KMS-11 (cell line): ENCODE measurements around the gene ZBED4.

Experiments
- H2AFZ ChIP-seq: fragments of 200-600 bp; sonication (generic); 2 replicates; pipeline ENCODE4 v1.6.1; 2016; ENCODE audit warnings: antibody characterized with exemption, mixed run types, low read depth
- H3K27ac ChIP-seq: fragments of 200-600 bp; sonication (generic); 2 replicates; pipeline ENCODE4 v1.6.1; 2016; ENCODE audit warnings: mild to moderate bottlenecking, mixed run types
- H3K27me3 ChIP-seq: fragments of 200-600 bp; sonication (generic); 2 replicates; pipeline ENCODE4 v1.6.1; 2017; ENCODE audit warnings: mild to moderate bottlenecking, low read depth, mixed run types, moderate library complexity; ENCODE audit not compliant: insufficient read depth
- H3K36me3 ChIP-seq: fragments of 200-600 bp; sonication (generic); 2 replicates; pipeline ENCODE4 v1.6.1; 2017; ENCODE audit warnings: mild to moderate bottlenecking, mixed run types; ENCODE audit not compliant: insufficient read depth
- H3K4me1 ChIP-seq: fragments of 200-600 bp; sonication (generic); 2 replicates; pipeline ENCODE4 v1.6.1; 2016; ENCODE audit warnings: mild to moderate bottlenecking, low read depth, mixed run types; ENCODE audit not compliant: poor library complexity, severe bottlenecking
- H3K4me2 ChIP-seq: fragments of 200-600 bp; sonication (generic); 2 replicates; pipeline ENCODE4 v1.7.0; 2016; ENCODE audit warnings: mild to moderate bottlenecking, mixed run types
- H3K4me3 ChIP-seq: fragments of 200-600 bp; sonication (generic); IDR thresholded peaks from 2 replicates; pipeline ENCODE4 v1.6.1; 2017; ENCODE audit warnings: low read depth, low read length, mixed read lengths; ENCODE audit not compliant: insufficient read depth
- H3K79me2 ChIP-seq: fragments of 200-600 bp; sonication (generic); 2 replicates; pipeline ENCODE4 v1.6.1; 2016; ENCODE audit warnings: low read depth, mixed run types; ENCODE audit not compliant: insufficient read depth
- H3K9ac ChIP-seq: fragments of 200-600 bp; sonication (generic); 2 replicates; pipeline ENCODE4 v1.6.1; 2016; ENCODE audit warnings: mild to moderate bottlenecking, mixed run types
- H4K20me1 ChIP-seq: fragments of 200-600 bp; sonication (generic); 2 replicates; pipeline ENCODE4 v1.6.1; 2016; ENCODE audit warnings: mild to moderate bottlenecking, mixed run types; ENCODE audit not compliant: insufficient read depth
- TF ChIP-seq, protein P1 (sequence below): fragments of 200-600 bp; sonication (generic); conservative IDR thresholded peaks from 2 replicates; pipeline ENCODE4 v1.6.1; 2017; ENCODE audit warnings: low read depth, mild to moderate bottlenecking, antibody characterized with exemption, low read length, moderate library complexity, mixed read lengths

ZBED4 gene

DNA sequence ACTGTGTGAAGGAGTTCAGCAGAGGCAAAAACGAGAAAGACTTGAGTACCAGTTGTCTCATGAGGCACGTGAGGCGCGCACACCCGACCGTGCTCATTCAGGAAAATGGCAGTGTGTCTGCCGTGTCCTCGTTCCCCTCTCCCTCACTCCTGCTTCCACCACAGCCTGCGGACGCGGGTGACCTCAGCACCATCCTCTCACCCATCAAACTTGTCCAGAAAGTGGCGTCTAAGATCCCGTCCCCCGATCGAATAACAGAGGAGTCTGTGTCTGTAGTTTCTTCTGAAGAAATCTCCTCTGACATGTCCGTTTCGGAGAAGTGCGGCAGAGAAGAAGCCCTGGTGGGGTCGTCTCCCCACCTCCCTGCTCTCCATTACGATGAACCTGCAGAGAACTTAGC, 30.4 kb downstream of the ZBED4 start:
- no peak overlapping the region for H2AFZ ChIP-seq
- H3K4me2 ChIP-seq = no peak overlapping the region
- H3K9ac ChIP-seq = no peak overlapping the region
- no peaks in the 10 kb centered on the region for H4K20me1 ChIP-seq
- no peak overlapping the region for H3K4me3 ChIP-seq
- TF ChIP-seq, protein P1, sequence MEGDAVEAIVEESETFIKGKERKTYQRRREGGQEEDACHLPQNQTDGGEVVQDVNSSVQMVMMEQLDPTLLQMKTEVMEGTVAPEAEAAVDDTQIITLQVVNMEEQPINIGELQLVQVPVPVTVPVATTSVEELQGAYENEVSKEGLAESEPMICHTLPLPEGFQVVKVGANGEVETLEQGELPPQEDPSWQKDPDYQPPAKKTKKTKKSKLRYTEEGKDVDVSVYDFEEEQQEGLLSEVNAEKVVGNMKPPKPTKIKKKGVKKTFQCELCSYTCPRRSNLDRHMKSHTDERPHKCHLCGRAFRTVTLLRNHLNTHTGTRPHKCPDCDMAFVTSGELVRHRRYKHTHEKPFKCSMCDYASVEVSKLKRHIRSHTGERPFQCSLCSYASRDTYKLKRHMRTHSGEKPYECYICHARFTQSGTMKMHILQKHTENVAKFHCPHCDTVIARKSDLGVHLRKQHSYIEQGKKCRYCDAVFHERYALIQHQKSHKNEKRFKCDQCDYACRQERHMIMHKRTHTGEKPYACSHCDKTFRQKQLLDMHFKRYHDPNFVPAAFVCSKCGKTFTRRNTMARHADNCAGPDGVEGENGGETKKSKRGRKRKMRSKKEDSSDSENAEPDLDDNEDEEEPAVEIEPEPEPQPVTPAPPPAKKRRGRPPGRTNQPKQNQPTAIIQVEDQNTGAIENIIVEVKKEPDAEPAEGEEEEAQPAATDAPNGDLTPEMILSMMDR = no peak
- H3K27me3 ChIP-seq = no peaks in the 10 kb centered on the region
- 0 out of 2 replicates have a peak, but pooled peaks cover 4% of the 10 kb centered on the region for H3K36me3 ChIP-seq
- H3K4me1 ChIP-seq = peaks cover 35% of the 10 kb centered on the region
- no peak overlapping the region for H3K27ac ChIP-seq
- H3K79me2 ChIP-seq = peaks cover 33% of the 10 kb centered on the region

DNA sequence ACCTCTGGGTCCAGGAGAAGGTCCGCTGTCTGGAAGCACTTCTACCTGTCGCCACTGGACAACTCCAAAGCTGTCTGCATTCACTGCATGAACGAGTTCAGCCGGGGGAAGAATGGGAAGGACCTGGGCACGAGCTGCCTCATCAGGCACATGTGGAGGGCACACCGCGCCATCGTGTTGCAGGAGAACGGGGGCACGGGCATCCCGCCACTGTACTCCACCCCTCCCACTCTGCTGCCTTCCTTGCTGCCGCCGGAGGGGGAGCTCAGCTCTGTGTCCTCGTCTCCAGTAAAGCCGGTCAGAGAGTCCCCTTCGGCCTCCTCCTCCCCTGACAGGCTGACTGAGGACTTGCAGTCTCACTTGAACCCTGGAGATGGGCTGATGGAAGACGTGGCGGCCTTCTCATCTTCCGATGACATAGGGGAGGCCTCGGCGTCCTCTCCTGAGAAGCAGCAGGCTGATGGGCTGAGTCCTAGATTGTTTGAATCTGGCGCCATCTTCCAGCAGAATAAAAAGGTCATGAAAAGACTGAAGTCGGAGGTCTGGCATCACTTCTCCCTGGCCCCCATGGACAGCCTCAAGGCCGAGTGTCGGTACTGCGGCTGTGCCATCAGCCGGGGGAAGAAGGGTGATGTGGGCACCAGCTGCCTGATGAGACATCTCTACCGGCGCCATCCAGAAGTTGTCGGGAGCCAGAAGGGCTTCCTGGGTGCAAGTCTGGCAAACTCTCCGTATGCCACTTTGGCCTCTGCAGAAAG, 31.0 kb downstream of the ZBED4 start:
- H2AFZ ChIP-seq = no peak overlapping the region
- H3K27ac ChIP-seq = no peak overlapping the region
- no peaks in the 10 kb centered on the region for H3K27me3 ChIP-seq
- H3K36me3 ChIP-seq = 0 out of 2 replicates have a peak, but pooled peaks cover 4% of the 10 kb centered on the region
- TF ChIP-seq, protein P1 = no peak
- no peaks in the 10 kb centered on the region for H4K20me1 ChIP-seq
- no peak overlapping the region for H3K4me2 ChIP-seq
- peaks cover 33% of the 10 kb centered on the region for H3K79me2 ChIP-seq
- no peak overlapping the region for H3K4me3 ChIP-seq
- H3K9ac ChIP-seq = no peak overlapping the region
- peaks cover 35% of the 10 kb centered on the region for H3K4me1 ChIP-seq

DNA sequence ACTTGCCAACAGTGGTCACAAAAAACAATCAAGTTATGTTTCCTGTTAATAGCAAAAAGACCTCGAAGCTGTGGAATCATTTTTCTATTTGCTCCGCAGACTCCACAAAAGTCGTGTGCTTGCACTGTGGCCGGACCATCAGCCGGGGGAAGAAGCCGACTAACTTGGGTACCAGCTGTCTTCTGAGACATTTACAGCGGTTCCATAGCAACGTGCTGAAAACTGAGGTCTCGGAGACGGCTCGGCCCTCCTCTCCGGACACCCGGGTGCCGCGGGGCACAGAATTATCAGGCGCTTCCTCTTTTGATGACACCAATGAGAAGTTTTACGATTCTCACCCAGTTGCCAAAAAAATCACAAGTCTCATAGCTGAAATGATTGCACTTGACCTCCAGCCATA, 31.6 kb downstream of the ZBED4 start:
- Histone ChIP-seq H4K20me1 (no peaks in the 10 kb centered on the region), H2AFZ (no peak overlapping the region), H3K4me2 (no peak overlapping the region), H3K4me1 (peaks cover 29% of the 10 kb centered on the region), H3K9ac (no peak overlapping the region), H3K79me2 (peaks cover 28% of the 10 kb centered on the region), H3K36me3 (0 out of 2 replicates have a peak, but pooled peaks cover 4% of the 10 kb centered on the region), H3K4me3 (no peak overlapping the region), H3K27ac (no peak overlapping the region), H3K27me3 (no peaks in the 10 kb centered on the region)
- TF ChIP-seq, protein P1 = no peak

DNA sequence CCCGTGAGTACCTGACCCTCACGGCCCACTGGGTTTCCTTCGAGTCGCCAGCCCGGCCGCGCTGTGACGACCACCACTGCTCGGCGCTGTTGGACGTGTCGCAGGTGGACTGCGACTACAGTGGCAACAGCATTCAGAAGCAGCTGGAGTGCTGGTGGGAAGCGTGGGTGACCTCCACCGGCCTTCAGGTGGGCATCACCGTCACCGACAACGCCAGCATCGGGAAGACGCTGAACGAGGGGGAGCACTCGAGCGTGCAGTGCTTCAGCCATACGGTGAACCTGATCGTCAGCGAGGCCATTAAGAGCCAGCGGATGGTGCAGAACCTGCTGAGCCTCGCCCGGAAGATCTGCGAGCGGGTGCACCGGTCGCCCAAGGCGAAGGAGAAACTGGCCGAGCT, 32.2 kb downstream of the ZBED4 start:
- Histone ChIP-seq H3K79me2 (peaks cover 22% of the 10 kb centered on the region), H2AFZ (no peak overlapping the region), H3K4me3 (no peak overlapping the region), H3K36me3 (0 out of 2 replicates have a peak, but pooled peaks cover 4% of the 10 kb centered on the region), H3K9ac (no peak overlapping the region), H4K20me1 (no peaks in the 10 kb centered on the region), H3K4me1 (peaks cover 23% of the 10 kb centered on the region), H3K4me2 (no peak overlapping the region), H3K27ac (no peak overlapping the region), H3K27me3 (no peaks in the 10 kb centered on the region)
- TF ChIP-seq, protein P1 = no peak
